ENCODE results near the gene DLEC1.

DLEC1 gene

DNA sequence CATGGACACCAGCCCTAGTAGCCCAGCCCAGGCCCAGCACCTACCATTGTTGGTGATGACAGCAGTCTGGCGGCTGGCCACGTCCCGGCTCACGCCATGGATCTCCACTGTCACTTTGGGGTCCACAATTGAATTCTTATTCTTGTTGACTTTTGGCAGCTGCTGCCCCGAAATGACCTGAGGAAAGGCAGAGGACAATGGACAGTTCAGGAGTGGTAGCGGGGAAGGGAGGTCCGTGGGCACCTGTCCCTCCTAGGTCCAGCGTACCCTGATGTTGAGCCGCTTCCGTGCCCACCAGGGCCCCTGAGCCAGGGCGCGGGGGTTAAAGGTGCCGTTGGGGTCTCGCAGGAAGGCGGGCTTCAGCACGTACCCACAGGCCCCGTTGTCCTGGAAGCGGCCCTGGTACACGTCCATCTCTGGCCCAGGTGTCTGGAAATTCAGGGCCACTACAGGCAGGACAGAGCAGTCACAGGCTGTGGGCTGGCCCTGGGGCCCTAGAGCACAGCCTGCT, 30.8 kb upstream of the DLEC1 start:
- DNase-seq (ENCODE audit: extremely low spot score), result no peak
- CTCF ChIA-PET, result interaction anchor here (1.1 to 1.8 kb wide), 2 partner anchors 11 to 41 kb away, joined by 3 to 5 read pairs; no protein-coding TSS in a partner anchor
- POLR2A ChIA-PET, result no interaction called here
- TF ChIP-seq CTCF (IDR thresholded peaks at IDR 0.05; ENCODE audit: control extremely low read depth, extremely low read depth, low read depth, missing control alignments), result no peak

- POLR2A ChIA-PET, result no interaction called here
- DNase-seq (ENCODE audit: extremely low spot score), result no peak
- CTCF ChIA-PET, result interaction anchor here (1.1 to 1.8 kb wide), 2 partner anchors 12 to 42 kb away, joined by 3 to 5 read pairs; no protein-coding TSS in a partner anchor
- TF ChIP-seq CTCF (IDR thresholded peaks at IDR 0.05; ENCODE audit: control extremely low read depth, extremely low read depth, low read depth, missing control alignments), result no peak
Measured at GRCh38 chr3:38008971-38009580, 29.9 kb upstream of the DLEC1 start.

GRCh38 chr3:38009807-38010591, 29.0 kb upstream of the DLEC1 start:
- ChIA-PET POLR2A (no interaction called here), CTCF (interaction anchor here (1.8 to 2.3 kb wide), 2 partner anchors 13 kb away, joined by 5 to 8 read pairs; no protein-coding TSS in a partner anchor)
- DNase-seq (ENCODE audit: extremely low spot score), result no peak
- no peak for TF ChIP-seq CTCF (IDR thresholded peaks at IDR 0.05; ENCODE audit: control extremely low read depth, extremely low read depth, low read depth, missing control alignments)

DNA sequence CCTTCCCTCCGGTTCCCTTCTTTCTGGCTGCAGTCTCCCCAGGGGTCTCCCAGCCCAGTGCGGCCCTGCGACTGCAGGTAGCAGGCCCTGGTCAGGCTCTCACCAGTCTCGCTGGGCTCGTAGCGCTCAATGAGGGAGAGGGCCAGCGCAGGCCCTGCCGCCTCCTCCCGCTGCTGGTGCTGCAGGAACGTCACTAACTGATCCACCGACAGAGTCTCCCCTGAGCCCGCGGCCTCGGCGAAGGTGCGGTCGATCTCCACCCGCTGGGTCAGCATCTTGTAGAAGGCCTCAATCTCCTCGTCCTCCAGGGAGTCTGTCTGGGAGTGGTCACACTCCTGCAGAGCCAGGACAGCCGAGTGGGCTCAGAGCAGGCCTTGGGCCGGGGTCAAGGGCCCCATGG, 27.9 kb upstream of the DLEC1 start:
- TF ChIP-seq CTCF (IDR thresholded peaks at IDR 0.05; ENCODE audit: control extremely low read depth, extremely low read depth, low read depth, missing control alignments), result no peak
- DNase-seq (ENCODE audit: extremely low spot score), result no peak
- CTCF ChIA-PET, result interaction anchor here (0.7 to 2.3 kb wide), 2 partner anchors 10 to 14 kb away, joined by 3 to 8 read pairs; no protein-coding TSS in a partner anchor
- POLR2A ChIA-PET, result no interaction called here

- TF ChIP-seq CTCF (IDR thresholded peaks at IDR 0.05; ENCODE audit: control extremely low read depth, extremely low read depth, low read depth, missing control alignments), result no peak
- CTCF ChIA-PET, result interaction anchor here (0.9 to 1.0 kb wide), 2 partner anchors 11 to 12 kb away, joined by 3 to 4 read pairs; no protein-coding TSS in a partner anchor
- POLR2A ChIA-PET, result no interaction called here
- no peak for DNase-seq (ENCODE audit: extremely low spot score)
Measured at GRCh38 chr3:38015485-38015884, 23.5 kb upstream of the DLEC1 start.

DNA sequence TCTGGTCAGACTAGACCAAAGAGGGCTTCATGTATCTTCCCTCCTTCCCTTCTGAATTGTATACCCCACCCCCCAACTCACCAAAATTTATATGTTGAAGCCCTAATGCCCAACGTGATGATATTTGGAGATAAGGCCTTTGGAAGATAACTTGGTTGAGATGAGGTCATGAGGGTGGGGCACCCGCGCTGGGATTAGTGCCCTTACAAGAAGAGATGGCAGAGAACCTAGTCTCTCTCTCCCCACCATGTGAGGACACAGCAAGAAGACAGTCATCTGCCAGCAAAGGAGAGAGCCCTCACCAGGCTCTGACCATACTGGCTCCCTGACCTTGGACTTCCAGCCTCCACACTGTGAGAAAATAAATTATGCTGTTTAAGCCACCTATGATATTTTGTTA, 23.0 kb upstream of the DLEC1 start:
- POLR2A ChIA-PET, result no interaction called here
- CTCF ChIA-PET, result interaction anchor here (0.9 to 1.0 kb wide), 2 partner anchors 11 to 12 kb away, joined by 3 to 4 read pairs; no protein-coding TSS in a partner anchor
- no peak for TF ChIP-seq CTCF (IDR thresholded peaks at IDR 0.05; ENCODE audit: control extremely low read depth, extremely low read depth, low read depth, missing control alignments)
- DNase-seq (ENCODE audit: extremely low spot score), result no peak

Data from GM10248 (cell line).